ENCODE data around the gene RASSF10. TPM values are rescaled to one million over a fixed set of nuclear protein-coding genes. Genes with fewer than 3 reads are reported as not detected.

Gene RASSF10
- total and polyA plus RNA-seq, 12 donors, result 0.12 to 1.3 (median 0.28) TPM; not detected in 1

- intact Hi-C loops (cut with DNase I), result no loop called here
- ATAC-seq, result no peak
Observed at GRCh38 chr11:12997168-12997567, 11.9 kb upstream of the RASSF10 start.

DNA sequence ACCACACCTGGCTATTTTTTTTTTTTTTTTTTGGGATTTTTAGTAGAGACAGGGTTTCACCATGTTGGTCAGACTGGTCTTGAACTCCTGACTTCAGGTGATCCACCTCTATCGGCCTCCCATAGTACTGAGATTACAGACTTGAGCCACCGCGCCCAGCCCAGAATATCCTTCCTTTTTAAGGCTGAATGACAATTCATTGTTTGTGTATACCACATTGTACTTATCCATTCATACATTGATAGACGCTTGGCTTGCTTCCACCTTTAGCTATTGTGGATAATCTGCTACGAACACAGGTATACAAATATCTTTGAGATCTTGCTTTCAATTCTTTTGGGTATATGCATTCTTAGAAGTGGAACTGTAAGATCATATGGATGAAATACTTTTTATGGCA lies 10.8 kb upstream of the RASSF10 start:
- Histone ChIP-seq H3K4me1 (no peaks in the 10 kb centered on the region), H3K27me3 (peaks cover 0 to 16% (median 3%) of the 10 kb centered on the region in 7 donors), H3K9me3 (peaks cover 0 to 6% (median 0%) of the 10 kb centered on the region in 11 donors), H3K4me3 (no peak overlapping the region), H3K27ac (no peak overlapping the region), H3K36me3 (no peaks in the 10 kb centered on the region)
- ATAC-seq, result no peak
- intact Hi-C loops (cut with DNase I), result no loop called here
- TF ChIP-seq CTCF (IDR thresholded peaks at IDR 0.05), result no peak
- 88 to 91% methylated on average over 5 of the region's 5 CpGs for WGBS, 2 donors
- no peak for DNase-seq

More at GRCh38 chr11:12997168-12997567, 11.9 kb upstream of the RASSF10 start:
- peaks cover 0 to 6% (median 0%) of the 10 kb centered on the region in 11 donors for H3K9me3 ChIP-seq
- no peaks in the 10 kb centered on the region for H3K4me1 ChIP-seq
- DNase-seq, result no peak
- H3K4me3 ChIP-seq, result no peak overlapping the region
- no peak for TF ChIP-seq CTCF (IDR thresholded peaks at IDR 0.05)
- no peaks in the 10 kb centered on the region for H3K36me3 ChIP-seq
- 73 to 84% methylated on average over 1 of the region's 1 CpG for WGBS, 2 donors
- no peak overlapping the region for H3K27ac ChIP-seq
- peaks cover 0 to 15% (median 3%) of the 10 kb centered on the region in 7 donors for H3K27me3 ChIP-seq

DNA sequence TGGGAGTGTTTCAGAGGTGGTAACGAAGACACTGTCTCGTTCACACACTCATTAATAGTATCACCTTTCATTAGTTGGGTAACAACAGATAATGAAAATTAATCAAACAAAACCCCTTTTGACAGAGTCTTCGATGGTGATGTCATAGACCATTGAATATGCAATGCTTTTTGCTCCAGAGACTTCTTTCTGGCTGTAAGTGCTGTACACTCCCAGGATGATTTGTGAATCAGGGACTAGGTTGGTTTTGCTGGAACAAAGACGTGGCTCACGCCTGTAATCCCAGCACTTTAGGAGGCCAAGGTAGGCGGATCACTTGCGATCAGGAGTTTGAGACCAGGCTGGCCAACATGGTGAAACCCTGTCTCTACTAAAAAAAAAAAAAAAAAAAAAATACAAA lies 9.5 kb upstream of the RASSF10 start:
- Histone ChIP-seq H3K36me3 (no peaks in the 10 kb centered on the region), H3K4me3 (no peak overlapping the region), H3K4me1 (no peaks in the 10 kb centered on the region), H3K9me3 (peaks cover 0 to 6% (median 0%) of the 10 kb centered on the region in 11 donors), H3K27ac (no peak overlapping the region), H3K27me3 (peaks cover 0 to 24% (median 5%) of the 10 kb centered on the region in 7 donors)
- 80 to 83% methylated on average over 7 of the region's 7 CpGs for WGBS, 2 donors
- ATAC-seq (no peak), DNase-seq (no peak)
- no peak for TF ChIP-seq CTCF (IDR thresholded peaks at IDR 0.05)
- intact Hi-C loops (cut with DNase I), result no loop called here

DNA sequence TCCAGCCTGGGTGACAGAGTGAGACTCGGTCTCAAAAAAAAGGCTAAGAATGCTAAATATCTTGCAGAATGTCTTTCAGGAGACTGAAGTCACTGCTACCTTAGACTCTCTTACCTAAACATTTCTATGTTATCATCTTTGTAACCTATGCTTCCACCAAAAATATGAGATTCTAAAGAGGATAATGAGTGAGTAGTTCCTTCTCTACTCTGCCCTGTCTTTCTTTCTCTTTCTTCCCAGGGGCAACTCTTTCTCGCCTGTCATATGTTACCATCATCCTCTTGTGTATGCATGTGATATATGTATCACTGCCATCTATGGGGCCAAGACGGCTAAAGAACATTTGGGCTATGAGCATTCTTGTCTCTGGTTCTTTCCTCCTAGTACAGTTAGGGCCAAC lies 9.0 kb upstream of the RASSF10 start:
- no peak for DNase-seq
- H3K4me3 ChIP-seq, result no peak overlapping the region
- H3K27ac ChIP-seq, result no peak overlapping the region
- WGBS, 2 donors, result 83 to 90% methylated on average over 3 of the region's 3 CpGs
- H3K9me3 ChIP-seq, result peaks cover 0 to 6% (median 0%) of the 10 kb centered on the region in 11 donors
- intact Hi-C loops (cut with DNase I), result no loop called here
- H3K27me3 ChIP-seq, result peaks cover 0 to 25% (median 5%) of the 10 kb centered on the region in 7 donors
- no peaks in the 10 kb centered on the region for H3K4me1 ChIP-seq
- TF ChIP-seq CTCF (IDR thresholded peaks at IDR 0.05), result no peak
- no peaks in the 10 kb centered on the region for H3K36me3 ChIP-seq
- no peak for ATAC-seq
